GM18909 (cell line): Measurements from ENCODE around the gene HEMK1.

ENCODE experiments used
- ATAC-seq: cut with Tn5 transposase; IDR thresholded peaks from one replicate; pipeline ENCODE4 v1.9.1; 2021; ENCODE audit warnings: mild to moderate bottlenecking; ENCODE audit not compliant: unreplicated experiment, poor library complexity

HEMK1 gene, protein sequence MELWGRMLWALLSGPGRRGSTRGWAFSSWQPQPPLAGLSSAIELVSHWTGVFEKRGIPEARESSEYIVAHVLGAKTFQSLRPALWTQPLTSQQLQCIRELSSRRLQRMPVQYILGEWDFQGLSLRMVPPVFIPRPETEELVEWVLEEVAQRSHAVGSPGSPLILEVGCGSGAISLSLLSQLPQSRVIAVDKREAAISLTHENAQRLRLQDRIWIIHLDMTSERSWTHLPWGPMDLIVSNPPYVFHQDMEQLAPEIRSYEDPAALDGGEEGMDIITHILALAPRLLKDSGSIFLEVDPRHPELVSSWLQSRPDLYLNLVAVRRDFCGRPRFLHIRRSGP

DNA sequence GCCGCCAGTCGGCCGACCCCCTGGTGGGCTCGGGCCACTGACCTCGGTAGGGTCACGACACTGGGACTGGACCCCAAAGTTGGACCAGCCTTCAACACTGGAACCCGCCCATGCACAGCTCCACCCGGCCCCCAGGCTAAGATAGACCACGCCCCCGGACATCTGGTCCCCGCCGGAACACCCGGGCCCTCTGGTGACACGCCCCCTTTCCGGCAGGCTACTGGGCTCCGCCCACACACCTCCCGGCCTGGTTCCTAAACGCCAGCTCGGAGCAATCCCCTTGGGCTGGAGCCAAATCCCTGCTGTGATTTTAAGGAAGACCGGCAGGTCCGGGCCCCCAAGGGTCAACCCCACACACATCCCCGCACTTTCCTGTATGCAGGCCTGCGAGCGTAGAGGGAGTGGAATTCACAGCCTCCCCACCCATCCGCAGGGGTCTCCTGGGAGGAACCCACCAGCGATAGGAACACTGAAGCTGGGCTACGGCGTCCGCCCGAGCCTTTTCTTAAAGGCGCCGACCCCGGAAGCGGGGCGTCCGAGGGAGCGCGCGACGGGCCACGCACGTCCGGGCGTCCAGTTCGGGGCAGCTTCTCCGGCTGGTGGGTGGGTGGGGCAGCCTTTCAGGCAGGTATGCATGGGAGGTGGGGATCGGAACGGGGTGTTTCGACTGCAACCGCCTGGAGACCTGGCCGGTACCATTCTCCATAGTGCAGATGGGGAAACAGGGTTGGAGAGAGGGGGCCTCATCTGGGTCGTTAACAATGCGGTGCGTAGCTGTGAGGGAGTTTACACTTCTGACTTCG, at the start of gene HEMK1:
Gene HEMK1, plus strand, starts transcription at position 576 of the 803 bp plus-strand sequence. CDS start 1,583 bp downstream, outside the sequence.
- ATAC-seq = peak; percentile 68

DNA sequence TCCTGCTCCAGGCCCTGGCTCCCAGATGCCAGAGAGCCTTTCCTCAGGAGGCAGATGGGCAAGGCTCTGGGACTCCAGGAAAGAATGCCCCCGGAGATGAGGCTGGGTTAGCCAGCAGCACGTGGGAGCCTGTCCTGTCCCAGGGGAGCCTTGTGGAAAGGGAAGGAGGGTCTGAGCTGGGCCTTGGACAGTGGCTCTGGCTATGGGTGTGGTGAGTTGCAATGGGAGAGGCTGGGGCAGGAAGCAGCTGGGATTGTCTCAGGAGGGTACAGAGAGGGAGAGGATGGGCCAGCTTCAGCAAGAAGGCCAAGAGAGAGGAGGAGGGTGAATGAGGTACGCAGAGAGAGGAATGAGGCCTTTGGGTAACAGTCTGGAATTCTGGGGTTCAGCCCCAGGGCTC, 48.5 kb upstream of the HEMK1 start:
- no peak for ATAC-seq

DNA sequence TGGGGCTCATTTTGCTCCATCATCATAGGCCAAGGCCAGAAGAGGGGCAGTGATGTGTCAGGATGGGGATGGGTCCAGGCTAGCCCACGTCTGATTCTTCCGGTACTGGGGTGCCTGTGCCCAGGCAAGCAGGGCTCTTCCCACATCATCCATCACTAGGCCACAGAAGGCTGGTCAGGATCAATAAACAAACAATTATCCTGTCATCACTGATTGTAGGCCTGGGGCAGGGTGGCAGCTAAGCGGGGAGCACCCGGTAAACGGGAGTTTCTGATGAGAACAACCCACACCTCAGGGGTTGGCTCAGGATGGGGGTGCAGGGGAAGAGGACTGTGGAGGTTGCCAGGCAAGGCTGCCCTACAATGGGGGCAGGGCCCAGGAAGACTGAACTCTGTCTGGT, 47.8 kb upstream of the HEMK1 start:
- no peak for ATAC-seq

DNA sequence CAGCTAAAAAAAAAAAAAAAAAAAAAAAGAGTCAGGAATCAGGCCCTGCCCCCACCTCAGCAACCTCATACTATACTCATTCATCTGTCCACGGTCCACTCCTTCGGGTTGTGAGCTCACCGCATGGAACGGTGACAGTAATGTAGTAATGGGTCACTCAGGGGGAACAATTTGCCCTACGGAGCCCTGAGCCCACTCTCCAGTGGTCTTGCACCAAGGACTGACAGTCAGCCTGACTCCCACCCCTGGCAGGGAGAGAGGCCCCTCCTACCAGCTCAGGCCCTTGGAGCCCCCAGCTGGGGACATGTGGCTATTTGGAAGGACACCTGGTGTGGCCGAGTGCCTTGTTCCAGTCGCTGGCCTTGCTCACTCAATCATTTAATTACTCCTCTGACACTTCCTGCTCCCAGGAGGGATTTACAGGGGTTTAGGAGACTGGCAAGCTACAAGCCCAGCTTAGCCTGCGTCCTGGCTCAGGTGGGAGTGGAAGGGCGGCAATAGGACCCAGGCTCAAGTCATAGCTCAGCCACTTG, 46.0 kb upstream of the HEMK1 start:
- no peak for ATAC-seq

DNA sequence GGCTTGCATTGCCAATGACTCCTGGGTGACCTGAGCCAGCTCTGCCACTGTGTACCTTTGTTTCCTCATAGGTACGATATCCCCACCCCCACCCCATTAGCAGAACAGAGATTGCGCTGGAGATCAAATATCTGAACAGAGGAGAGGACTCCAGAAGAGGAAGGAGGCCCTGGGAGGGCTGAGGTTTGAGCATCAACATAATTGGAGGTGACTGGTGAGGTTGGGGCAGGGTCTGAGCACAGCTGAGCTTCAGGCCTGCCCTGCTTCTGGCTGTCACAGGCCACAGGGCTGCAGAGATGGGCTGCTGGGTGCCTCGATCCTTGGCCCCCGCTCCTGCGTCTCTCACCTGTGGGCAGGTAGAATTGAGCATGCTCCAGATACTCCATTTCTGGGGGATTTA, 44.6 kb upstream of the HEMK1 start:
- ATAC-seq = no peak

DNA sequence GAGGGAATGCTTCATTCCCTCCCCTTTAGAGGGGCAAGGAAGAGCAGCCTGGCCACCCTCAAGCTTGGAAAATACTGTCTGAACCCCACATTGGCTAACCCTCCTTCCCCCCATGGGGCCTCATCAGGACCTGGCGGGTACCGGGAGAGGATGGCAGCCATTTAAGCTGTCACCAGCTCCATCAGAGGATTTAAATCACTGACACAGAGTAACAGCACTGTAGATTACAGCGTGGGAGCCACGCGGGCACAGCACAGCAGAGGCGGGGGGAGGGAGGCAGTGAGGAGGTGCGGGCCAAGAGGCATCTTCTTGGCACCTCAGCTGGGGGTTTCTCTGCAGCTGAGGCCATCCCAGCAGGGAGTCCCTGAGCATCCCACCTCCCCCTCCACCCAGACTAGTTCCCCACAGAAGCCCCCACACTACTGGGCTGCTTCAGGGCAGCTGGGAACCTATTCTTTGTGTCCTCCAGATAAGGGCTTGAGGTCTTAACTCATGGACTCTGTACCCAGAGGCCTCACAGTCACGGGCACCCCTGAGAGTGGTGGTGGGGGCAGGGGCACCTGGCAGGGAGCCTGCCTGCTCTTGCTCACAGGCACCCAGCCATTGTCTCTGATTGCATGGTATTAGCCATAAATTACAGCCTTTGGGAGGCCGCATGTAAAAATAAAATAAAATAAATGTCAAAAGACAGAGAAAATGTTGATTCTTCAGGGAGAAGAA, 44.0 kb upstream of the HEMK1 start:
- no peak for ATAC-seq

DNA sequence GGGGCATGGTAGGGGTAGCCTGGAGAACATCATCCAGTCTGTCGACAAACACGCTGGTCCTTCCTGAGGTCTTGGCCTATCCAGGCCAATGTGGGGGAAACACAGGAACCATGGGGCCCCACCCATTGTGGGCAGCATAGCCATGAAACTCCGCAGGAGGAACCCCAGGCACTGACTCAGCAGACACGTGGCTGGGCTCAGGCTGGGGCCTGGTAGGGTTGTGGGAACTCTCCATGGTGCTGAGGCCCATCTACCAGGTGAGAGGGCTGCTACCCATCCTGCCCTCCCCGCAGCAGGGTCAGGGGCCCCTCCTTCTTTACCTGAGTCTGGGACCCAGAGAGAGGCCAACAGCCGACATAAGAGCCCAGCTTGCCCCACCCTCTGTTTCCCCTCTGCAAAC, 43.3 kb upstream of the HEMK1 start:
- ATAC-seq = no peak

DNA sequence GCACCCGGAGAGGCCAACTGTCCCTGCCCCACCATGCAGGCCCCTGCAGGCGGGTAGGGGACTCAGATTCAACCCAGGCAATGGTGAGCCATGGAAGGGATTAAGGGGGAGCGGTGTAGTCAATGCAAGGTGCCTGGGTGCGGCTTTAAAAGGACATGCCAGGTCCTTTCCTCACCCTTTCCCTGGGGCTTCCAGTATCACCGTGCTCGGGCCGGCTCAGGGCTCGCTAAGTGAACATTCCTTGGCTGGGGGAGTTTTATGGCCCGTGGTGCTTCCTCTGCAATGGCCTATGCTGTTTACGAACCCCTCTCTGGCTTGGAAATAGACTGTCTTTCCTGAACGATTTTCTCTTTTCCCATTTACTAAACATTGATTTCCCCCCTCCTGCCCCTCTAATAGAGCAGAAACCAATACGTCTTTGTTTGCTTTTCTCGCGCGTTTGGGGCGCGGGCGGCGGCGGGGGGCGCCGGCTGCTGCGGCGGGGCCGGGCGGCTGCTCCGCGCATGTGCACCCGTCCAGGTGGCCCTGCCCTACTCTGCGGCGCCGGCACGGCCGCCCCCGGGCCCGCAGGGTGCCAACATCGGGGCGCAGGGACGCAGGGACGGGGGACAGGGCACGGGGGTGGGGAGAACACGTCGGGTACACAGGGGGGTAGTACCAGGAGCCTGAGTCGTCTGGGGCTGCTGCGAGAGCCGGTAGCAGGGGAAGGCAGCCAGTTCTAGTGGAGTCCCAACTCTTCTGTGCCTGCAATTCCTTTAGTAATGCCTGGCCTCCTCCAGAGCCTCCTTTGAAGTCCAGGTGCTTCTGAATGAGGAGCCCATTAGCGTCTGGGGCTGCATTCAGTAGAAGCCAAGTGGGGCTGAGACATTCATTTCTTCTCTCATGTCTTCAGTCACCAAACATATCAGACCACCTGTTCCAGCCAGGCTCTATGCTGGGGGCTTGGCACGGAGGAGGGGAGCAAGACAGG, 39.0 kb upstream of the HEMK1 start:
- ATAC-seq = no peak

DNA sequence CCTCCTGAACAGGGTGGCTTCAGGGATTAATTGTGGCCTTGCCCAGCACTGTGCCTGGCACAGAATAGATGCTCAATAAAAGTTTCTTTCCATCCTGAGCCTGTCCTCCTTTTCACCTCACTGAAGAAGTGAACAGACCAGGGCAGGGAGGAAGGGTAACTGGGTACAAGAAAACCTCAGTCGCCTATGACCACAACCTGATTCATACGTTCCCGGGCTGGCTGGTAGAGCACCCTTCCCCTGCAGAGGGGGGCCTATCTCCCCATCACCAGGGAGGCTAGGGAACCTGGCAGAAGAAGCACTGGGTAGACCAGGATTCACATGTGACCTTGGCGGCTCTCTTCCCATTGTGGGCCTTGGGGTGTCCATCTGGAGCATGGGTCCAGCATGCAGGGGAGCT, 38.1 kb upstream of the HEMK1 start:
- ATAC-seq = no peak

DNA sequence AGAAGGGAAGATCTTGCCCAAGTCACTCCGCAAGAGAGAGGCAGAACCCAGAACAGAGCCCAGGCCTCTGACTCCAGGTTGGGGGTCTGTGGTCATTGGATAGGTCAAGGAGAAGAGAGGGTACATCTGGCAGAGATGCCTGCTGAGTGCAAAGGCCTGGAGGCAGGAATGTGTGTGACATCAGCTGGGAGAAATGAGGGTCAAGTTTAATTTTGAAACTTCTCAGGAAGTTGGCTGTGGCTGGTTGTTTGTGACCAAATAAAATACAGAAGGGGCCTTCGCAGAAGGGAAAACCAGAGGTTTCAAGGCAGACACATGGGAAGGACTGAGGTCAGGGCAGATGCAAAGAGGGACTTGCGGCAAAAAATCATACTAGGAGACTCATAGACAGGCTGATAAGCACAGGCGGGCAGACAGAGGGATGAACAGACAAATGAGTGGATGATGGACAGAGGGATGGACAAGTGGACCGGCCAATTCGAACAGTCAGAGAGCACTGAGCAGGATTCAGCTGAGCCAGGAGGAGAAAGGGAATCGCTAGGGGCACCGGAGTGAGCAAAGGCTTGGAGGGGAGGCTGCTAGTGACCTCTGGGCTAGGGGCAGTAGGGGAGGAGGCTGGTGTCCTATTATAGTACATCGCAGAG, 37.1 kb upstream of the HEMK1 start:
- ATAC-seq = no peak

DNA sequence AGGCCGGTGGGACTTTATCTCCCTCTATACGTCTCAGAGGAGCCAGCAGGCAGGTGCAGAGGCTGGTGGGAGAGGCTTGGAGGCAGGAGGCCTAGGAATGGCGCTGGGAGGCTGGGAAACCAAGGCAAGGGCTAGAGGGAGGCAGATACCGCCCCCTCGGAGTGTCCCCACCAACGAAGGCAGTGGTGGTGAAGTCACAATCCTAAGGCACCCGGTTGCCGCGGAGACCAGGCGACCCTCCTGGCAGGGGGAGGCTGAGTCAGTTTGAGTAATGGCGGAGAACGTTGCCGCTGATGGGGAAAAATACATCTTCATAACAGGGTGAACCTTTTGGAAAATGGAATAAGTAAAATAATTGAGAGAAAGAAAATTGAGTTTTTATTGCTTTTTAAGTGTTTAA, 36.0 kb upstream of the HEMK1 start:
- no peak for ATAC-seq

DNA sequence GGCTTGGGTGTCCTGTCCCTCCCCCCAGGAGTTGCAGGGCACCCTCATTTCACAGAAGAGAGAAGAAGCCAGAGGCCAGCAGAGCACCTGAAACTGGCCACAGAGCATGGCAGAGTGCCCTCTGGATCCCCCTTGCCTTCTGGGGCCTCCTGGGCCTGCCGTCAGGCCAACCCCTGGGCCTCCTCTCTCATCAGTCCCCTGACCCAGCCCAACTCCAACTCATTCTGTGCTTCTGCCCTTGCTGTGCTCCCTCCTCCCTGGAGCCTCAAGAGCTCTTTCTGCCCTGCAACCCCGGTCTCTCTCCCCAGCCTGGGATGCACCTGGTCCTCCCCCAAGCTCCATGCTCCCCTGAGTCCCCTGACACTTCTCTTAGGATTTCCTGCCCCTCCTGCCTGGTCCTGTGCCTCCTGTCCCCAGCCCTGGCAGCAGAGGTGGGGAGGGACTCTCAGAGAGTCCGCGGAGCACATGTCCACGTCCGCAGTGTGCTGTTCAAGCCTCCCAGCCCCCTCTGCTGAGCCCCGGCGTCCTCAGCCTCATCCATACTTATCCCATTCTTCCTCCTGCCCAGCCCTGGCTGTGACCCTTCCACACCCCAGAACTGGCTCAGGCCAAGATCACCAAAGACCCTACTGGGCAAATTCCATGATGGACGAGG, 35.4 kb upstream of the HEMK1 start:
- no peak for ATAC-seq

DNA sequence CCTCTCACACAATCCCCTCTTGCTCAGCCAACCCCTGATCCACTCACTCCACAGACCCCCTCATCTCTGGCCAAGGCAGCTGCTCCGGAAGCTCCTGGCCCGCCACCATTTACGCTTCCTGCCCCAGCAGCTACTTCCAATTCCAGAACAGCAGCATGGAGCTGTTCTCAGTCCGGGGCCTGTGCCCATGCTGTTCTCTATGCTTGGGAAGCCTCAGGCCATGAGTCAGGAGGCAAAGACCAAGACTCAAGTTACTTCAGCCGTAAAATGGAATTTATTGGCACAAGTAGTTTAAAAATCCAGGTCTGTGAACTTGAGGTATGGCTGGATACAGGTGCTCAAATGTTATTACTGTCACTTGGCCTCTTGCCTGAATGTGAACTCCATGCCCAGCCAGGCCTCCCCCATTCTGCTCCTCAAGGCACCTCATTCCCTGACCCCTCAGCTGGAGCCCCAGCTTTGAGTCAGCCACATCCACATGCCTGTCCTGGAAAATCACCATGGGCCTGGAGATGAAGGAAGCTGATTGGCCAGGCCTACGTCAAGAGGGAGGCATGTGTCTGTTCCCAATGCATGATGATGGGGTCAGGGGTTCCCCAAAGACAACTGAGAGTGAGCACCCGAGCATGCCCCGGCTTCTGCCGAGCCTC, 34.5 kb upstream of the HEMK1 start:
- ATAC-seq = no peak

DNA sequence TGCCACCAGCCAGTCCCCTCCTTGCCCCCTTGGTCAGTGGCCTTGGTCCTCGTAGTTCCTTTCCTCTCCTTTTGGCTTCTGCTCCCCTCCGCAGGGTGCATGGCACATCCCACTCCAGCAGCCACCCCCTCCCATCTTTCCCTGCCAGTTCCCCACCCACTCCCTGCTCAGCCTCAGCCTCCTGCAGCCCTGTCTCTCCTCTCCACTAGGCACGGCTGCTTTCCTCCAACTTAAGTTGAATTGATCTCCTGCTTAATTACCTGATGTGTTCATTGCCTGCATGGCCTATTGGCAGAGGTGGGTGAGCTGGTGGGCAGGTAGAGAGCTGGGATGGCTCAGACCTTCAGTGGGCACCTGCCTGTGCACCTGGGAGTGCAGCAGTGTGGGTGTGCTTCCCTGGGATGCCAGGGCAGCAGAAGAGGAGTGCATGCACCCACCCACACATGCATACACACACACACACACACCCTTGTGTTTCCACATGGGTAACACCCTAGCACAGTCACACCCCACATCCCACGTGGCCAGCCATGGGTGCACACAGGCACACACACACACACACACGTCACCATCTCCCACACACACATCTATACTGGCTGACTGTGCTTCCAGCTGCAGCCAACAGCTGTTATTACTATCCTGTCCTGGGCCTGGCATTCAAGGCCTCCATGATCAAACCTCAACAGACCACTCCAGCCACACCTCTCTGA, 32.7 kb upstream of the HEMK1 start:
- no peak for ATAC-seq

DNA sequence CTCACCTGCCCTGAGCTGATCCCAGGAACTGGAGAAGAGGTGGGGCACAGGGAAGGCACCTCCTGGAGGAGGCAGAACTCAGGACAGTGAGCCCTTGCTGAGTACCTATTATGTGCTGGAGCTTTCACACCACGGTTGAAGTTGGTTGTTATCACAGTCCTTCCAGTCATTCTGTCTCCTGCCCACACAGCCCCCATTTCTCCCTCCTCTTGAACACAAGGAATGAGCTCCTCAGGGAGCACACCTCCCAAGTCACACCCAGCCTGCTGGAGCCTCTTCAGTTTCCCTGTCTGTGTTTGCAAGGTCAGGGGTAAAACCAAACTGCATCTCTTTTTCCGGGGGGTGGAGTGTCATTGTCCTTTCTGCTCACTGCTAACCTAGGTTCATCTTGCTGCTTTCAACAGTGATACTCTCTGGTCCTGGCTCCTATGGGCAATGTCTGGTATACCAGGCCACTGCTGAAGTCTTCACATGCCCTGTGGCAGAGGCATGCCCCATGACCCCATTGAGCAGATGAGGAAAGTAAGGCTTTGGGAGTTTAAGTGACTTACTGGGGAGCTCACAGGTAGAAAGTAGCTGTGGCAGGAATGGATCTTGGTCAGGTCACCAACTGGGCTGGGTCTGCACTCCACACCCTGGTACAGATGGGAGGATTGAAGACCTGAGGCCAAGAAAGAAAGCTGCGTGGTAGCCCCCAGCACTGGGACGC, 31.7 kb upstream of the HEMK1 start:
- no peak for ATAC-seq

DNA sequence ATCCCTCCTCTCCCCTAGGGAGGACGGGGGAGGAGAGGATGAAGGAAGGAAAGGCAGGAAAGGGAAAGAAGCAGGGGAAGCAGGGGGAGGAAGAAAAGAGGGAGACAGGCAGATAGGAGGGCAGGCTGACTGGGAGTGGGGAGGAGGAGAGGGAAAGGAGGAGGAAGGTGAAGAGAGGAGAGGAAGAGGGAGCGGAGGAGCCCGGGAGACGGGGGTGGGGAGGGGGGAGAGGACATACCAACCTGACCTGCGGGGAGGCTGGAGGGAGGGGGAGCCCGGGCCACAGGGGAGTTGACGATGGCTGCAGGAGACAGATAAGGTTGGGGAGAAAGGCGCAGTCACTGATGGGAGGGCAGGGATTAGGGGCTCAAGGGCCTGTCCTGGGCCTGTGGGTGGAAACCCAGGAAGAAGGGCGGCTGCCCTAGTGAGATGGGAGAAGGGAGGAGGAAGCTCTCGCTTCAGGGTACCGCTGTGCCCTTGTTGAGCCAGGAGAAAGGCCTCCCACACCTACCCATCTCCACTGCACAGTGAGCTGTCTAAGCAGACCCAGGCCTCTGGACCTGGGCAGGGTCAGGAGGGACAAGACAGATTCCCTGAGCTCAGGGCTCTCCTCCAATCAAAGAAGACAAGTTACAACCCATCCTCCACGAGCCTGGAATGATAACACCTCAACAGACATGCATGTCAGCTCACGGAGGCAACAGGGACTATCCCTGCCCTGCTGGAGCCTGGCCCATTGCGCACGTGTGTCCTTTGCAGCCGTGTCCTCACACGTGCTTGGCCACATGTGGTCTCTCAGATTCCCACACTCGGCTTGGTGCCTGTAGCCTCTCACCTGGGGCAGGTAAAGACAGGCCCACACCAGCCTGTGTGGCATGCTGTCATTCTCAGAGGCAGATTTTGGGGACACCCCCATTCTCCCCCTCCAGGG, 29.7 kb upstream of the HEMK1 start:
- no peak for ATAC-seq
